T-cell (primary cell): Measurements from ENCODE around the gene SMPD2. TPM values are rescaled to one million over a fixed set of nuclear protein-coding genes. Genes with fewer than 3 reads are reported as not detected.

ENCODE experiments used
- ATAC-seq, 4 experiments: fragments of 200-7000 bp in 3 of 4; fragments of 150-1000 bp in 1 of 4; cut with Tn5 transposase; replicated peaks in 1 of 4; 1 replicate in 3 of 4; 2 replicates in 1 of 4; pipeline ENCODE4 v1.10.0; 2021; ENCODE audit warnings: moderate library complexity in 3 of 4, mild to moderate bottlenecking in 2 of 4, moderate number of reproducible peaks in 1 of 4
- CTCF ChIA-PET, 2 donors: fragments of 300-600 bp; sonication (Branson Sonifier 250); formaldehyde crosslinking; loops; one replicate each; lab custom pipeline; 2022; ENCODE audit warnings: antibody characterized with exemption in 2 of 2; lab: Charles Lee
- POLR2A ChIA-PET, 2 donors: fragments of 300-600 bp; sonication (Branson Sonifier 250); formaldehyde crosslinking; loops; one replicate each; lab custom pipeline; 2022; ENCODE audit warnings: antibody characterized with exemption in 2 of 2; lab: Charles Lee
- DNase-seq, 35 experiments: peaks; one replicate each; pipeline versions ENCODE4 v3.0.0 to v3.0.0-alpha.2; 2013 to 2023
- H3K27ac ChIP-seq: one replicate; pipeline ENCODE4 v1.5.1; 2013; ENCODE audit warnings: low read length
- H3K27me3 ChIP-seq, 2 experiments: replicated peaks in 1 of 2; 1 replicate in 1 of 2; 2 replicates in 1 of 2; pipeline versions ENCODE4 v1.6.1 to v1.7.0; 2013; ENCODE audit warnings: low read length in 1 of 2, mixed read lengths in 1 of 2; ENCODE audit not compliant: control insufficient read depth in 2 of 2, insufficient read depth in 2 of 2; ENCODE audit errors: extremely low read depth in 1 of 2
- H3K36me3 ChIP-seq, 2 donors: 1 replicate in 1 of 2; 2 replicates in 1 of 2; pipeline versions ENCODE4 v1.6.1 to v1.7.0; 2013; ENCODE audit warnings: low read length in 1 of 2; ENCODE audit not compliant: control insufficient read depth in 2 of 2, insufficient read depth in 1 of 2; ENCODE audit errors: extremely low read depth in 1 of 2
- H3K4me1 ChIP-seq, 2 experiments: 1 replicate in 1 of 2; 2 replicates in 1 of 2; pipeline versions ENCODE4 v1.6.1 to v1.7.0; 2013; ENCODE audit warnings: low read length in 2 of 2, mixed read lengths in 1 of 2; ENCODE audit not compliant: insufficient read depth in 2 of 2, control insufficient read depth in 1 of 2; ENCODE audit errors: extremely low read depth in 1 of 2
- H3K4me3 ChIP-seq, 2 donors: 1 replicate in 1 of 2; 2 replicates in 1 of 2; pipeline versions ENCODE4 v1.5.1 to v1.7.0; 2013; ENCODE audit warnings: mild to moderate bottlenecking in 2 of 2, low read length in 1 of 2, moderate library complexity in 1 of 2; ENCODE audit not compliant: control insufficient read depth in 1 of 2; ENCODE audit errors: extremely low read depth in 1 of 2
- H3K9me3 ChIP-seq: 2 replicates; pipeline ENCODE4 v1.7.0; 2013
- H3K27ac Mint-ChIP-seq, 2 donors: one replicate each; pipeline ENCODE4 v1.8.0; 2020 to 2021; ENCODE audit warnings: mild to moderate bottlenecking in 2 of 2, mixed read lengths in 2 of 2
- H3K27me3 Mint-ChIP-seq, 2 donors: one replicate each; pipeline ENCODE4 v1.8.0; 2021 to 2022; ENCODE audit warnings: mixed read lengths in 2 of 2
- H3K36me3 Mint-ChIP-seq: one replicate; pipeline ENCODE4 v1.8.0; 2021; ENCODE audit warnings: mixed read lengths
- H3K4me1 Mint-ChIP-seq, 3 donors: one replicate each; pipeline ENCODE4 v1.8.0; 2020 to 2022; ENCODE audit warnings: mixed read lengths in 3 of 3, mild to moderate bottlenecking in 1 of 3
- H3K4me3 Mint-ChIP-seq, 3 donors: one replicate each; pipeline ENCODE4 v1.8.0; 2020 to 2022; ENCODE audit warnings: mild to moderate bottlenecking in 3 of 3, mixed read lengths in 3 of 3, moderate library complexity in 3 of 3
- H3K9me3 Mint-ChIP-seq, 3 donors: one replicate each; pipeline ENCODE4 v1.8.0; 2020 to 2022; ENCODE audit warnings: mixed read lengths in 3 of 3
- WGBS: methylation state at CpG from one replicate; pipeline ENCODE4 v1.1.5; 2013; ENCODE audit warnings: missing lambda C conversion rate; ENCODE audit not compliant: insufficient coverage; 5-methylcytosine and 5-hydroxymethylcytosine counted together
- total RNA-seq, 35 experiments: library from RNA in 6 of 35; stranded (reverse) in 6 of 35; fragments of 120-200 nt in 1 of 35; gene quantifications; one replicate each; pipeline versions ENCODE4 v1.2.1 to v1.2.4 and lab custom pipeline; 2013 to 2026

SMPD2 gene
- total RNA-seq, 5 donors from 2014 or later (not counting 1 experiment from before 2014, with no cell fraction given) = 21.1 to 36.7 (median 23.7) TPM

DNA sequence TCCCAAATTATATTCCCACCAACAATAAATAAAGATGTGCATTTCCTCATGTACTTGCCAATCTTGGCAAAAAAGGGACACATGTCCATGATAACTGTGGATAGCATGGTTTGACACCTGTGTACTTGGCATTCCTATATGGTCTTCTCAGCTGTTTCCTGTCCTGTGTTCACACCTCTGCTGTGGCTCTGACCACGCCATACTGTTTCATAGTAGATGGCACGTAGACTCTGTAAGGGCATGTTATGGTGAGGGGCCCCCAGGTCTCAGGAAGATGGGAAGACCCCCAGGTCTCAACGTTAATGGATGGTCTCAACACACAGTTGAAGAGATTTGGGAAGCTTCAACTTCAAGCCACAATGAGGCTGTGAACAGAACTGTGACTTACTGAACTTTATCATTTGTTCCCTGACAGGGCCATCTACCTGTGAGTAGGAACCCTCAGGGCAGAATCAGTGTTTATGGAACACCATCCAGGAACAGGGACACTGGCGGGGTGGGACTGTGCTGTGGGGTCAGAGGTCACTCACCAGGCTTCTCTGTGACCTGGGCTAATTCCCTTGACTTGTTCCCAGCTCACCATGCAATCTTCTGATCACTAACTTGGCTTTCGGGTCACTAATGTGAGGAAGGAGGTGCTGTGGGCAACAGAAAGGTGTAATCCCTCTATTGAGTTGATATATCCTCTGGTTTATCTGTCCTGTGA, 30.7 kb downstream of the SMPD2 start:
- DNase-seq (no peak), ATAC-seq (no peak)
- Mint-ChIP-seq H3K27me3 (no peaks in the 10 kb centered on the region), H3K4me3 (no peak overlapping the region), H3K36me3 (peaks cover 82% of the 10 kb centered on the region), H3K4me1 (peaks cover 58 to 71% (median 61%) of the 10 kb centered on the region in 3 donors), H3K27ac (peak overlapping the region; percentile 25 to 28), H3K9me3 (no peaks in the 10 kb centered on the region)
- Histone ChIP-seq H3K36me3 (peaks cover 13 to 95% of the 10 kb centered on the region in 2 donors), H3K4me1 (peaks cover 0 to 15% of the 10 kb centered on the region in 2 experiments), H3K27ac (no peak overlapping the region), H3K4me3 (no peak overlapping the region), H3K9me3 (no peaks in the 10 kb centered on the region), H3K27me3 (no peaks in the 10 kb centered on the region)
- WGBS = 91% methylated on average over 4 of the region's 5 CpGs
- CTCF ChIA-PET = interaction anchor here (0.6 kb wide), 2 partner anchors 9 to 19 kb away, joined by 3 to 20 read pairs; no protein-coding TSS in a partner anchor
- POLR2A ChIA-PET = interaction anchor here in 1 of 2 donors (1.8 kb wide), 1 partner anchor 11 kb away, joined by 9 read pairs; no protein-coding TSS in a partner anchor

DNA sequence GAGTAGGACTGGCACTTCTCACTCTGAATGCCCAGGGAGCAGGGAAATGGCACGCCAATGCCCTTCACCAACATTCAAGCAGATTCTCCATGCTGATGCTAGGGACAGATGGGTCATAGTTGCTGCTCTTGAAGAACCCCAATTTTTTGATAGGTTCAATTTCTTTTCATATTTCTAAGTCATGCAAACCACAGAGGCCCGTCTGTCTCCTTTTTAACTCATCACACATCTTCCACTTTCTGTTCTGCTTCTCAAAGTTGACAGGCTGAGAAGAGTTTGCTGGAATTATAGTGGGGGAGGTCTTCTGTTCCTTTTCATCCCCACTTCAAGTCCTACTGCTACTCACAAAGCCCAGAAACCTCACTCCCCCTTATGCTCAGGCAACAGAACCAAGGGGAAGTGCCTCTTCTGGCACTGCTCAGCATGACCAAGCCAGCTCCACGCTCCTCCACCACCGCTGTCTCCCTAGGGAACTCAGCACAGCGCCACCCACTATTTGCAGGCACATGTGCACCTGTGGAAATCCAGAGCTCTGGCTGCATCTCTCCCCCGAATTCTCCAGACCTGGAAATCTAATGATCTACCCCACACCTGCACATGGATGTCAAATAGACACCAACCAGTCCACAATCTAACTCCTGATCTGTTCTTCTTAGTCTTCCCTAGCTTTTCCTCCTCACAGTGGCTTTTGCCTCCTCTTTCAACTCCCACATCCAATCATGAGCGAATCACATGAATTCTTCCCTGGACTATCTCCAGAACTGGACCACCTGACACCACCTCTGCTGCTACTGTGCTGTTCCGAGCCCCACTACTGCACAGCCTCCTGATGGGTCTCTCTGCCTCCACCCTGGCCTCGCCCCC, 31.8 kb downstream of the SMPD2 start:
- H3K4me3 Mint-ChIP-seq = no peak overlapping the region
- CTCF ChIA-PET = no interaction called here

DNA sequence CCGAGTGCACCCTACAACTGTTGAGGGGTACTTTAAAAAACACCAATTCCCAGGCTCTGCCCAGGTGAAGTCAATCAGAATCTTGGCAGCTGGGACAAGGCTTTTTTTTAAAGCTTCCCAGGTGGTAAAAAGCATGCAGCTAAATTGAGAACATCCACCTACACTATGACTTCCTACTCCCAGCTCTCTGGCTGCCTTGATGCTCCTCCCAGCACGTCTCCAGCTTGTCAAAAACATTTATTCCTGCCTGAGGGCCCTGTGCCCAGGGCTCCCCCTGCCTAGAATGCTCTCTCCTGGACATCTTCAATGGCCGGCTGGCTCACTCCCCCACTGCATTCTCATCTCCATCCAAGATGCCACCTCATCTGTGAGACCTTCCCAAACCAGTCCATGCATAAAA, 32.6 kb downstream of the SMPD2 start:
- no peak for DNase-seq
- peaks cover 13 to 96% of the 10 kb centered on the region in 2 donors for H3K36me3 ChIP-seq
- ChIA-PET CTCF (interaction anchor here in 1 of 2 donors (0.6 kb wide), 1 partner anchor 224 kb away, joined by 3 read pairs; no protein-coding TSS in a partner anchor), POLR2A (no interaction called here)
- ATAC-seq = no peak
- Mint-ChIP-seq H3K27me3 (no peaks in the 10 kb centered on the region), H3K27ac (peak overlapping the region; percentile 58 to 84), H3K4me3 (no peak overlapping the region), H3K9me3 (no peaks in the 10 kb centered on the region), H3K36me3 (peaks cover 84% of the 10 kb centered on the region), H3K4me1 (peaks cover 67 to 81% (median 73%) of the 10 kb centered on the region in 3 donors)
- WGBS = 84% methylated on average over 3 of the region's 3 CpGs
- H3K4me3 ChIP-seq = no peak overlapping the region
- H3K27ac ChIP-seq = no peak overlapping the region
- no peaks in the 10 kb centered on the region for H3K9me3 ChIP-seq
- no peaks in the 10 kb centered on the region for H3K27me3 ChIP-seq
- H3K4me1 ChIP-seq = peaks cover 11 to 32% of the 10 kb centered on the region in 2 experiments

More for the DNA sequence above, 31.8 kb downstream of the SMPD2 start:
- Mint-ChIP-seq H3K36me3 (peaks cover 86% of the 10 kb centered on the region), H3K27me3 (no peaks in the 10 kb centered on the region), H3K4me1 (peaks cover 64 to 79% (median 70%) of the 10 kb centered on the region in 3 donors), H3K27ac (peak overlapping the region; percentile 12 to 84), H3K9me3 (no peaks in the 10 kb centered on the region)
- DNase-seq (no peak), ATAC-seq (no peak)
- POLR2A ChIA-PET = interaction anchor here in 1 of 2 donors (1.8 kb wide), 1 partner anchor 12 kb away, joined by 9 read pairs; no protein-coding TSS in a partner anchor
- 94% methylated on average over 8 of the region's 9 CpGs for WGBS
- H3K27ac ChIP-seq = no peak overlapping the region
- no peaks in the 10 kb centered on the region for H3K9me3 ChIP-seq
- no peak overlapping the region for H3K4me3 ChIP-seq
- peaks cover 4 to 24% of the 10 kb centered on the region in 2 experiments for H3K4me1 ChIP-seq
- peaks cover 13 to 94% of the 10 kb centered on the region in 2 donors for H3K36me3 ChIP-seq
- H3K27me3 ChIP-seq = no peaks in the 10 kb centered on the region

- Histone ChIP-seq H3K4me3 (no peak overlapping the region), H3K27me3 (no peaks in the 10 kb centered on the region), H3K4me1 (peaks cover 25 to 47% of the 10 kb centered on the region in 2 experiments), H3K9me3 (no peaks in the 10 kb centered on the region), H3K27ac (no peak overlapping the region), H3K36me3 (peaks cover 13 to 84% of the 10 kb centered on the region in 2 donors)
- peak overlapping the region in 1 of 2 donors; percentile 56 for H3K27ac Mint-ChIP-seq
- peaks cover 79% of the 10 kb centered on the region for H3K36me3 Mint-ChIP-seq
- ATAC-seq (no peak), DNase-seq (no peak)
- no peak overlapping the region for H3K4me3 Mint-ChIP-seq
- H3K4me1 Mint-ChIP-seq = peaks cover 69 to 82% (median 71%) of the 10 kb centered on the region in 3 donors
- WGBS = 94% methylated on average over 2 of the region's 4 CpGs
- H3K27me3 Mint-ChIP-seq = no peaks in the 10 kb centered on the region
- ChIA-PET CTCF (no interaction called here), POLR2A (no interaction called here)
- H3K9me3 Mint-ChIP-seq = no peaks in the 10 kb centered on the region
Measured at GRCh38 chr6:109474995-109475394, 34.5 kb downstream of the SMPD2 start.

DNA sequence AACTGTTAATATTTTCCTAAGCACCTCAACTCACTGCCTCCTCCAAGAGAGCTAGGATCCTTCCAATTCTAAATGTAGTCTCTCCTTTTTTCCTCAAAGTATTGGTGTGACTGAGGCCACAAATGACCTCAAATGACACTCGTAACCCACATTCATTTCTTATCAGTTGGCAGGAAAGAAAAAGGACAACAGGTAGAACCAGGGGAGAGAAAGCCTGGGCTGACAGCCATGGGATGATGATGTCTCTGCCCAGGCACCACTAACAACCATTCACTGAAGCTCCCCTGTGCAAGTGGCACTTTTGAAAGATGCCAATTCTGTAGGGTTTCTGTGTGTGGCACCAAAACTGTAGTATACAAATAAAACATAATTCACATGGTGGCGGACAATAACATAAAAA, 35.1 kb downstream of the SMPD2 start:
- Histone ChIP-seq H3K4me3 (no peak overlapping the region), H3K9me3 (no peaks in the 10 kb centered on the region), H3K4me1 (peaks cover 32 to 53% of the 10 kb centered on the region in 2 experiments), H3K36me3 (peaks cover 13 to 84% of the 10 kb centered on the region in 2 donors), H3K27me3 (no peaks in the 10 kb centered on the region), H3K27ac (no peak overlapping the region)
- no CpG with 5 or more reads among the region's 2 CpGs for WGBS
- ChIA-PET CTCF (no interaction called here), POLR2A (no interaction called here)
- Mint-ChIP-seq H3K36me3 (peaks cover 77% of the 10 kb centered on the region), H3K27me3 (no peaks in the 10 kb centered on the region), H3K4me1 (peaks cover 74 to 84% (median 76%) of the 10 kb centered on the region in 3 donors), H3K4me3 (peak overlapping the region in 1 of 3 donors; percentile 89), H3K9me3 (no peaks in the 10 kb centered on the region), H3K27ac (peak overlapping the region in 1 of 2 donors; percentile 64)
- DNase-seq (no peak), ATAC-seq (no peak)

GRCh38 chr6:109477184-109477583, 36.7 kb downstream of the SMPD2 start:
- ATAC-seq (no peak), DNase-seq (no peak)
- Mint-ChIP-seq H3K4me1 (peaks cover 82 to 86% (median 83%) of the 10 kb centered on the region in 3 donors), H3K4me3 (peak overlapping the region; percentile 77 to 93 (median 89)), H3K9me3 (no peaks in the 10 kb centered on the region), H3K27ac (peak overlapping the region; percentile 86), H3K27me3 (no peaks in the 10 kb centered on the region), H3K36me3 (peaks cover 75% of the 10 kb centered on the region)
- Histone ChIP-seq H3K9me3 (no peaks in the 10 kb centered on the region), H3K4me3 (no peak overlapping the region), H3K27ac (no peak overlapping the region), H3K4me1 (peaks cover 46 to 68% of the 10 kb centered on the region in 2 experiments), H3K27me3 (no peaks in the 10 kb centered on the region), H3K36me3 (peaks cover 6 to 74% of the 10 kb centered on the region in 2 donors)
- CTCF ChIA-PET = no interaction called here
- POLR2A ChIA-PET = no interaction called here
- WGBS = 100% methylated on average over 1 of the region's 2 CpGs
